ENCODE measurements around the gene HNRNPH1. TPM values are rescaled to one million over a fixed set of nuclear protein-coding genes. Genes with fewer than 3 reads are reported as not detected.

The HNRNPH1 gene
- total and polyA plus RNA-seq, 9 donors: 243 to 679 (median 513) TPM

GRCh38 chr5:179588166-179588565 is 35.3 kb downstream of the HNRNPH1 start:
- no peak for DNase-seq
- Histone ChIP-seq H3K9me3 (no peaks in the 10 kb centered on the region), H3K4me3 (no peak overlapping the region), H3K27me3 (no peaks in the 10 kb centered on the region), H3K4me1 (ENCODE audit: insufficient read depth) (no peaks in the 10 kb centered on the region), H3K36me3 (no peaks in the 10 kb centered on the region), H3K27ac (no peak overlapping the region)
- WGBS, 3 donors: 66 to 74% (median 74%) methylated on average over 3 of the region's 3 CpGs
- intact Hi-C loops (cut with DNase I): no loop called here
- TF ChIP-seq POLR2A (IDR thresholded peaks at IDR 0.05) (no peak), CTCF (IDR thresholded peaks at IDR 0.05) (no peak), EP300 (IDR thresholded peaks at IDR 0.05) (no peak)

GRCh38 chr5:179585941-179586401 is 37.5 kb downstream of the HNRNPH1 start:
- H3K4me3 ChIP-seq: no peak overlapping the region
- H3K36me3 ChIP-seq: no peaks in the 10 kb centered on the region
- no peaks in the 10 kb centered on the region for H3K9me3 ChIP-seq
- H3K4me1 ChIP-seq (ENCODE audit: insufficient read depth): no peaks in the 10 kb centered on the region
- WGBS, 3 donors: 66 to 86% (median 75%) methylated on average over 9 of the region's 9 CpGs
- no peaks in the 10 kb centered on the region for H3K27me3 ChIP-seq
- no peak overlapping the region for H3K27ac ChIP-seq
- DNase-seq: peak in 1 of 5 donors; percentile 7
- TF ChIP-seq CTCF (IDR thresholded peaks at IDR 0.05): no peak
- no peak for TF ChIP-seq EP300 (IDR thresholded peaks at IDR 0.05)
- TF ChIP-seq POLR2A (IDR thresholded peaks at IDR 0.05): no peak
- intact Hi-C loops (cut with DNase I): no loop called here

GRCh38 chr5:179577286-179577960 is 46.0 kb downstream of the HNRNPH1 start:
- intact Hi-C loops (cut with DNase I): no loop called here
- no peaks in the 10 kb centered on the region for H3K36me3 ChIP-seq
- H3K27me3 ChIP-seq: no peaks in the 10 kb centered on the region
- TF ChIP-seq CTCF (IDR thresholded peaks at IDR 0.05): no peak
- TF ChIP-seq POLR2A (IDR thresholded peaks at IDR 0.05): no peak
- TF ChIP-seq EP300 (IDR thresholded peaks at IDR 0.05): no peak
- no peak overlapping the region for H3K4me3 ChIP-seq
- no peak overlapping the region for H3K27ac ChIP-seq
- no peaks in the 10 kb centered on the region for H3K9me3 ChIP-seq
- DNase-seq: peak in 1 of 5 donors; percentile 24
- no peaks in the 10 kb centered on the region for H3K4me1 ChIP-seq (ENCODE audit: insufficient read depth)
- 94 to 97% (median 95%) methylated on average over 42 of the region's 42 CpGs for WGBS, 3 donors

- no peak overlapping the region for H3K27ac ChIP-seq
- TF ChIP-seq CTCF (IDR thresholded peaks at IDR 0.05): no peak
- no peak for TF ChIP-seq POLR2A (IDR thresholded peaks at IDR 0.05)
- TF ChIP-seq EP300 (IDR thresholded peaks at IDR 0.05): no peak
- H3K36me3 ChIP-seq: no peaks in the 10 kb centered on the region
- intact Hi-C loops (cut with DNase I): no loop called here
- no peak for DNase-seq
- no peaks in the 10 kb centered on the region for H3K9me3 ChIP-seq
- no peaks in the 10 kb centered on the region for H3K27me3 ChIP-seq
- H3K4me3 ChIP-seq: no peak overlapping the region
- no peaks in the 10 kb centered on the region for H3K4me1 ChIP-seq (ENCODE audit: insufficient read depth)
- WGBS, 3 donors: 90 to 92% (median 90%) methylated on average over 8 of the region's 8 CpGs
Measured at GRCh38 chr5:179572386-179572785, 51.1 kb downstream of the HNRNPH1 start.
